ENCODE results near the gene REM1. TPM values are rescaled to one million over a fixed set of nuclear protein-coding genes. Genes with fewer than 3 reads are reported as not detected.
"Not testable (repeated sequence)": the region's sequence is repeated elsewhere in the genome, so short reads cannot be mapped to it uniquely, and the experiment has no call there.

The REM1 gene, protein sequence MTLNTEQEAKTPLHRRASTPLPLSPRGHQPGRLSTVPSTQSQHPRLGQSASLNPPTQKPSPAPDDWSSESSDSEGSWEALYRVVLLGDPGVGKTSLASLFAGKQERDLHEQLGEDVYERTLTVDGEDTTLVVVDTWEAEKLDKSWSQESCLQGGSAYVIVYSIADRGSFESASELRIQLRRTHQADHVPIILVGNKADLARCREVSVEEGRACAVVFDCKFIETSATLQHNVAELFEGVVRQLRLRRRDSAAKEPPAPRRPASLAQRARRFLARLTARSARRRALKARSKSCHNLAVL
- total RNA-seq: 1 to 10 TPM in 2 of 4 donors, under 1 TPM in 2; 0.91 to 2.0 (median 0.97) TPM
- 1 to 10 TPM in 2 of 3 donors, under 1 TPM in 1; 0.93 to 2.8 (median 1.4) TPM for polyA plus RNA-seq
- long read RNA-seq, donor 1, partial matches to known transcripts: 1 of 1 reads
- long read RNA-seq, donor 1, other reads (novel, unspliced or antisense): 0 of 1 reads
- long read RNA-seq, donor 2, partial matches to known transcripts: 0 of 3 reads
- long read RNA-seq, donor 2, other reads (novel, unspliced or antisense): 0 of 3 reads

GRCh38 chr20:31474758-31475427, at the start of gene REM1, which contains the start of gene DEFB124:
REM1 (plus strand) TSS chr20:31475288; CDS start chr20:31476446, 1,158 bp downstream.
DEFB124 (minus strand) TSS chr20:31475127; CDS start chr20:31473013, 2,114 bp downstream.
- DNase-seq: peak; percentile 38 to 59
- H3K27me3 ChIP-seq (ENCODE audit: insufficient read depth in 3 of 3, low read length in 2 of 3): peaks cover 0 to 18% (median 7%) of the 10 kb centered on the region in 3 donors
- intact Hi-C loops (cut with DNase I): no loop called here
- peak within 1 kb of the TSS; percentile 55 for H3K4me3 ChIP-seq
- H3K27ac ChIP-seq: no peak within 1 kb of the TSS
- no peaks in the 10 kb centered on the region for H3K9me3 ChIP-seq
- 3 to 5% (median 4%) methylated on average over 21 to 33 of the region's 33 CpGs for WGBS, 3 donors
- no peaks in the 10 kb centered on the region for H3K36me3 ChIP-seq (ENCODE audit: insufficient read depth in 1 of 2, low read depth in 1 of 2)
- H3K4me1 ChIP-seq: no peaks in the 10 kb centered on the region
- ATAC-seq: peak in 2 of 4 donors; percentile 42 to 48
- no peak for TF ChIP-seq CTCF (IDR thresholded peaks at IDR 0.05)

- no peak for ATAC-seq
Measured at GRCh38 chr20:31425797-31426196, 49.3 kb upstream of the REM1 start.

DNA sequence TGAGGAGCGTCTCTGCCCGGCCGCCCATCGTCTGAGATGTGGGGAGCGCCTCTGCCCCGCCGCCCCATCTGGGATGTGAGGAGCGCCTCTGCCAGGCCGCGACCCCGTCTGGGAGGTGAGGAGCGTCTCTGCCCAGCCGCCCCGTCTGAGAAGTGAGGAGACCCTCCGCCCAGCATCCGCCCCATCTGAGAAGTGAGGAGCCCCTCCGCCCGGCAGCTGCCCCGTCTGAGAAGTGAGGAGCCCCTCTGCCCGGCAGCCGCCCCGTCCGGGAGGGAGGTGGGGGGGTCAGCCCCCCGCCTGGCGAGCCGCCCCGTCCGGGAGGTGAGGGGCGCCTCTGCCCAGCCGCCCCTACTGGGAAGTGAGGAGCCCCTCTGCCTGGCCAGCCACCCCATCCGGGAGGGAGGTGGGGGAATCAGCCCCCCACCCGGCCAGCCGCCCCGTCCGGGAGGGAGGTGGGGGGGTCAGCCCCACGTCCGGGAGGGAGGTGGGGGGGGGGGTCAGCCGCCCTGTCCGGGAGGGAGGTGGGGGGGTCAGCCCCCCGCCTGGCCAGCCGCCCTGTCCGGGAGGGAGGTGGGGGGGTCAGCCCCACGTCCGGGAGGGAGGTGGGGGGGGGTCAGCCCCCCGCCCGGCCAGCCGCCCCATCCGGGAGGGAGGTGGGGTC, 48.1 kb upstream of the REM1 start:
- H3K27me3 ChIP-seq (ENCODE audit: insufficient read depth in 3 of 3, low read length in 2 of 3); H3K4me3 ChIP-seq; H3K4me1 ChIP-seq; H3K36me3 ChIP-seq (ENCODE audit: insufficient read depth in 1 of 2, low read depth in 1 of 2); ATAC-seq; DNase-seq; intact Hi-C loops (cut with DNase I); H3K27ac ChIP-seq; H3K9me3 ChIP-seq: not testable (repeated sequence)
- 90 to 95% methylated on average over 13 to 40 of the region's 48 CpGs; no CpG with 5 or more reads in 1 of the 3 donors for WGBS, 3 donors

More at GRCh38 chr20:31425797-31426196, 49.3 kb upstream of the REM1 start:
- Histone ChIP-seq H3K4me3 (no peak overlapping the region), H3K4me1 (no peaks in the 10 kb centered on the region), H3K27me3 (ENCODE audit: insufficient read depth in 3 of 3, low read length in 2 of 3) (peaks cover 0 to 3% (median 0%) of the 10 kb centered on the region in 3 donors), H3K9me3 (no peaks in the 10 kb centered on the region), H3K36me3 (ENCODE audit: insufficient read depth in 1 of 2, low read depth in 1 of 2) (no peaks in the 10 kb centered on the region), H3K27ac (no peak overlapping the region)
- DNase-seq: no peak
- no peak for TF ChIP-seq CTCF (IDR thresholded peaks at IDR 0.05)
- intact Hi-C loops (cut with DNase I): no loop called here

GRCh38 chr20:31427576-31427975, 47.5 kb upstream of the REM1 start:
- H3K4me1 ChIP-seq; H3K36me3 ChIP-seq (ENCODE audit: insufficient read depth in 1 of 2, low read depth in 1 of 2); DNase-seq; ATAC-seq; H3K9me3 ChIP-seq; H3K4me3 ChIP-seq; H3K27me3 ChIP-seq (ENCODE audit: insufficient read depth in 3 of 3, low read length in 2 of 3); H3K27ac ChIP-seq; intact Hi-C loops (cut with DNase I): not testable (repeated sequence)
- WGBS, 3 donors: 93 to 96% (median 93%) methylated on average over 19 to 30 of the region's 31 CpGs

GRCh38 chr20:31430568-31431115, 44.4 kb upstream of the REM1 start:
- H3K4me3 ChIP-seq: no peak overlapping the region
- no peak for TF ChIP-seq CTCF (IDR thresholded peaks at IDR 0.05)
- peaks cover 0 to 3% (median 0%) of the 10 kb centered on the region in 3 donors for H3K27me3 ChIP-seq (ENCODE audit: insufficient read depth in 3 of 3, low read length in 2 of 3)
- ATAC-seq (no peak), DNase-seq (no peak)
- H3K36me3 ChIP-seq (ENCODE audit: insufficient read depth in 1 of 2, low read depth in 1 of 2): no peaks in the 10 kb centered on the region
- no peaks in the 10 kb centered on the region for H3K9me3 ChIP-seq
- 55 to 65% (median 63%) methylated on average over 4 of the region's 4 CpGs for WGBS, 3 donors
- intact Hi-C loops (cut with DNase I): no loop called here
- no peaks in the 10 kb centered on the region for H3K4me1 ChIP-seq
- no peak overlapping the region for H3K27ac ChIP-seq
